Measurements from ENCODE around the gene ZNF568.

GRCh38 chr19:36997152-36997842 is 81.2 kb downstream of the ZNF568 start:
- TF ChIP-seq CTCF (IDR thresholded peaks at IDR 0.05), result no peak
- no peak for TF ChIP-seq POLR2AphosphoS5 (IDR thresholded peaks at IDR 0.05)
- TF ChIP-seq POLR2A (IDR thresholded peaks at IDR 0.05), result no peak
